ENCODE results near the gene ERC2.

Gene ERC2

GRCh38 chr3:55661141-55661540 lies 807.1 kb downstream of the ERC2 start:
- in situ Hi-C loops (cut with MboI; ENCODE audit: low sequenced_read_pairs): no loop called here

DNA sequence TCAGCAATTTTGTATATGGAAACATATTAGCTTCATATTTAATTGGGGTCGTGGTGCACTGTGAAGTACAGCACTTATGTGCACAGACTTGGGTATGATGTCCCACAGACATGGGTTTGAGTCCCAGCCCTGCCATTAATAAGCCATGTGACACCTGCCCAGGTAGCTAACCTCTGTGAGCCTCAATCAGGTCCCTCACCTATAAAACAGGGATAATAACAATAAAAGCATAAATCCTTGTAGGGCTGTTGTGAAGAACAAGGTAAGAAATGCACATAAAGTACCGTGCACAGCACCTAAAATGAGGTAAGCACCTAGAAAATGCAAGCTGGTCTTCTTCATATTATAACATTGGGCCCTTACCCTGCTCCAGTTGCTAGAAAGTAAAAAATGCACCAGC lies 807.6 kb downstream of the ERC2 start:
- in situ Hi-C loops (cut with MboI; ENCODE audit: low sequenced_read_pairs): no loop called here

GRCh38 chr3:55659701-55660100 lies 808.6 kb downstream of the ERC2 start:
- in situ Hi-C loops (cut with MboI; ENCODE audit: low sequenced_read_pairs): no loop called here

- in situ Hi-C loops (cut with MboI; ENCODE audit: low sequenced_read_pairs): no loop called here
Measured at GRCh38 chr3:55658690-55659562, 809.3 kb downstream of the ERC2 start.

DNA sequence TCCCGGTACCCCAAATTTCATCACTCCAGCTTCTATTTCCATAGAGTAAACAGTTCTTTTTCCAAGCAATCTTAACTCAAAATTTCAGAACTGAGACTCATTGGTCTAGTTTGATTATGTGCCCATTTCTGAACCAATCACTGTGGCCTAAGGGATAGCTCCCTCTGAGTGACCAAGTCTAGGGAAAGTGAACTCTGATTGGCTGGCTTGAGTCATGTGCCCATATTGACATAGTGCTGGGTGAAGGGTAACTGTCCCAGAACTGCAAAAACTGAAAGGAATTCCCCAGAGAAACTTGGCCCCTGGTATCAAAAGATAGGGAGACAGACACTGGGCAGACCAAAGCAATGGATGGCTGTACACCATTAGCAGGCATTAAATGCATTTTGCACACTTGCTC lies 810.0 kb downstream of the ERC2 start:
- in situ Hi-C loops (cut with MboI; ENCODE audit: low sequenced_read_pairs): no loop called here

DNA sequence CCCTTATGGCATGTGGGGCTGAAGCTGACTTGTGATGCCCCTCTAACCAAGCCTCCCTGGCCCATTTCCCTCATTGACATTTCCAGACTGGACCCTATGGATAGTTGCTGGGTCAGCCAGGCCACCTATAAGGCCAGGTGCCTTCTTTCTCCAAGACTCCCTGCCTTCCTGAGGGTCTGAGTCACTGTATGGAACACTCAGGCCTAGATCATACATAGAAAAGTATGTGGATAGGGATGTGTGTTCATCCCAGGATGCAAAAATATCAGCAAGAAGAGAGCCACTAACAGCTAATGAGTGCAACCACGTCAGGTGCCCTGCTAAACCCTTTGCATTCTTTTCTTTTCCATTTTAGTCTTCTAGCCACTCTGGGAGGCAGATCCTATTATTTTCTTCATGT lies 812.7 kb downstream of the ERC2 start:
- in situ Hi-C loops (cut with MboI; ENCODE audit: low sequenced_read_pairs): no loop called here

DNA sequence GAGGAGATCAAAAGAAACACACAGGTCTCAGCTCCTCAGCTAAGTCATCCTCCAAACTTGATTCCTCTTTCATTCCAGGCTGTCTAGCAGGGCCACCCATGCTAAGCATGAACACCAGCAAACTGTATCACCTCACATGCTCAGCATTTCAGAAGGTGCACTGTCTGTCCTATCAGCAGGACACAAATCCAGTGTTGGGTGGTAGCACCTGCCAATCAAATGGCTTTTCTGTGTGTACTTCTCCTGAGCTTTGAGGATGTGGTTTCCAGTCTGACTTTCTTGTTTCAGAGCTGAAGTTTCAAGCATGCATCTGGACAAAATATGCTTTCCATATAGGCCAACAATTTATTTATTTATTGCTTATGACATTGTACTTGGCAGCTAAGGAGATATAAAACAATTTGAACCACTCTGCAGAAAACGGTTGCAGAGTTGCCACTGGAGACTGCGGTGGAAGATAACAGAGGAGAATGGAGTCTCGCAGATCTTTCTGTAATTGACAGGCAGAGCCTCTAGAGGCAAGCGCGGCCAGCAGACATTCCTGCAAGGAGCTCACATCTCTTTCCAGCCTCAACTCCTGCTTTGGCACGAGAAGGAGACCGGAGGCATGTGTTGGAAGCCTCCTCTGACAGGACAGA lies 814.0 kb downstream of the ERC2 start:
- in situ Hi-C loops (cut with MboI; ENCODE audit: low sequenced_read_pairs): no loop called here

DNA sequence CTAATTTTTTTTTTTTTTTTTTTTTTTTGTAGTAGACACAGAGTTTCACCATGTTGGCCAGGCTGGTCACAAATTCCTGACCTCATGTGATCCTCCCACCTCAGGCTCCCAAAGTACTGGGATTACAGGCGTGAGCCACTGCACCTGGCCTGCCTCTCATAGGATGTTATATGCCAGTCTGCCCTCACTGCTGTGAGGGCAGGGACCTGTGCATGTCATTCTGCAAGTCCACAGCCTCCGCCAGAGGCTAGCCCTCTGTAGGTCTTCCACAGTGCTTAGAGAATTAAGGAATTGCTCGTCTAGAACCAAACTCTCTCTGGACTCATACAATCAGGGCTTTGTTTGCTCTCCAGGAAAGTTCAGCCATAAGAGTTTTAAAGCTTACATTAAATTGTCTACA lies 817.3 kb downstream of the ERC2 start:
- in situ Hi-C loops (cut with MboI; ENCODE audit: low sequenced_read_pairs): no loop called here

- in situ Hi-C loops (cut with MboI; ENCODE audit: low sequenced_read_pairs): no loop called here
Measured at GRCh38 chr3:55650011-55650410, 818.3 kb downstream of the ERC2 start.

DNA sequence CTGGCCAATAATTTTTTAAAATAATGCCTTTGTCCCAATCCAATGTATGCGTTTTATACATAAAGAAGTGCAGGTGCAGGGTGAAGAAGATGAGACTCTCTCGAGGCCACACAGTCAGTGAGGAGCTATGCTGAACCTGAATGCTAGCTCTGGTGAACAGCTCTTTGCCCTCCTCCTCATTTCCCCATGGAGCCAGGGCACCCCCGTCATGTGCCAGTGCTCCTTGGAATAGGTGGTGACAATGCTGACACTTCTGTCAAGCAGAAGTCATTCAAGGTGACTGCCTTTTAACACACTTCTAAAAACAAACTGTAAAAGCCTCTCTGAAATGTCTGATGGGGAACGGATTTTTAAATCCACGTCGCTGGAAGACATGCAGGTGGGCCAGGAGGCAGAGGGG lies 818.7 kb downstream of the ERC2 start:
- in situ Hi-C loops (cut with MboI; ENCODE audit: low sequenced_read_pairs): no loop called here

DNA sequence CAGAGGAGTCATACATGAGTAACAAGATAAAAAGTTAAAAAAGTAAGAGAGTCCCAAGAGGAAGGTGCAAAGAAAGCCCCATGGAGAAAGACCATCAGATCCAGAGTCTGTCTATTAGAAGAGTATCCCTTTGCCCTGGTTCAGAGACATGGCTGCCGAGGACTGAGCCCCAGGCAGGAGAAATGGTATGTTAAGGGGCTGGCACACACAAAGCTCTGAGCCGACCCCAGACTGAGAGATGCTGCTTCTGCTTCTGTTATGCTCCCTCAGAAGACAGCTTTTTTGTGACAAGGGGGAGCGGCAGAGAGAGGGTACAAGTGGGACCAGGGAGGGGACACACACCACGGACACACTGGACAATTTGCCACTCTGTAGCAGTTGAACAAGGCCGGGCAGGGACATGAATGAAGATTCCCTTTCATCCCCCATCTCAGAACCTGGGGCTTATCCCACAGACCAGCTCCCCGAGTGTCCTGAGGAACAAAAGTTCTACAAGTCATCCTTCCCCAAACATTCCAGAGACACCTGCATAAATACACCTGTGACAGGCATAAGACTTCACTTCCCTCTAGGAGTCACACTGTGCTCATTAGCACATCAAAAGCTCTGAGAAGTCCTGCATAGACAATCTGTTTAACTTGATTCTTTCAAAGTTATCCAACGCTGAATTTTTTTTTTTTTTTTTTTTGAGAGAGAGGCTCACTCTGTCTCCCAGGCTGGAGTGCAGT lies 819.5 kb downstream of the ERC2 start:
- in situ Hi-C loops (cut with MboI; ENCODE audit: low sequenced_read_pairs): no loop called here

DNA sequence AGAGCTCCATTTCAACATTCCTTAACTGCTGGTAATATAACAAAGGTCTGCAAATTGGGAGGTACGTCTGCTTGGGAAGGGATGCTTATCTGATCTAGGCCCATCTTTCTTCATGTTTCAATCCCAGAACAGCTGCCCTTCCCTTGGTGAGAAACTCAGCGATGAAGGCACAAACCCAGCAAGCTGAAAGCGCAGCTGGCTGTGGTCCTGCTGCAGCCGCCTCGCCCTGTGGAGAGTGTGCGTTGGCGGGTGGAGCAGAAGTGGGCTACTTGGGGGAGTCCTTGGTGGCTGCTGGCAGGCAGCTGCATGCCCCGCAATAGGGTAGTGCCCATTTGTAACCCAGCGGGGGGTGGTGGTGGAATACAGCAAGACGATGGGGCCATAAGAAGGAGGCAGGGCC lies 820.6 kb downstream of the ERC2 start:
- in situ Hi-C loops (cut with MboI; ENCODE audit: low sequenced_read_pairs): no loop called here

DNA sequence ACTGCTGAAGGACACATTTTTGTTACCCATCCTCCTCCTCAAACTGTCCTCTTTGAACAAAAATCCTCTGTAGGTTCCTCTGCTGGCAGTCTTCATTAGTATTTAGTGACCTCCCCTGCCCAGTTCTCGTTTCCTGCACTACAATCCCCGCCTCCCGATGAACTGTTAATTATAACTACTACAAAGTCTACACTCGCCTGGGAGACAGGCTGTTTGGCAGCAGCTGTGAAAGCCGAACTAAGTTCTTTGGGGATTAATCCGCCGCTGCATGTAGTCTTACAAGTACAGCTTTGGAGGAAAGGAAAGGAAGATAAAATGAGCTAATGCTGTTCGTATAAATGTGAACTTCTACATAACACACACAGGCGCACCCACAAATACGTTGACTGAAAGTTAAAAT lies 821.2 kb downstream of the ERC2 start:
- in situ Hi-C loops (cut with MboI; ENCODE audit: low sequenced_read_pairs): no loop called here

DNA sequence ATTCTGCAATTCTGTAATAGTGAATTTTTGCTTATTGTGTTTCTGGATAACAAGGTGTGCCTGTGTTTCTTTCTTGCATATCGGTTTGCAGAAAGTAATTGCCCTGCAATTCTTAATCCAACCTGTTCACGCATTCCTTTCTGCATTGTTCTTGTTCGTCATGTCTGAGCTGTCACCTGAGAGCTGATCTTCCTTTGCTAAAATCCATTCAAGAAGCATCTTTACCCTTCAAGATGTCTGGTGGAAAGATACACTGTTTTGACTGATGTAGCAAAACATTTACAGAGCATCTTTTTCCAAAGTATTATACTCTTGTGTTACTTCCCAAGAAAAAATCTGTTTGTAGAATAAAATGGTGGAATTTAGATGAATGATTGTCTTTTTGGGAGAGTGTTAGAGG lies 822.1 kb downstream of the ERC2 start:
- in situ Hi-C loops (cut with MboI; ENCODE audit: low sequenced_read_pairs): no loop called here

GRCh38 chr3:55645422-55645821 lies 822.8 kb downstream of the ERC2 start:
- in situ Hi-C loops (cut with MboI; ENCODE audit: low sequenced_read_pairs): no loop called here

- in situ Hi-C loops (cut with MboI; ENCODE audit: low sequenced_read_pairs): no loop called here
Measured at GRCh38 chr3:55643283-55643682, 825.0 kb downstream of the ERC2 start.

DNA sequence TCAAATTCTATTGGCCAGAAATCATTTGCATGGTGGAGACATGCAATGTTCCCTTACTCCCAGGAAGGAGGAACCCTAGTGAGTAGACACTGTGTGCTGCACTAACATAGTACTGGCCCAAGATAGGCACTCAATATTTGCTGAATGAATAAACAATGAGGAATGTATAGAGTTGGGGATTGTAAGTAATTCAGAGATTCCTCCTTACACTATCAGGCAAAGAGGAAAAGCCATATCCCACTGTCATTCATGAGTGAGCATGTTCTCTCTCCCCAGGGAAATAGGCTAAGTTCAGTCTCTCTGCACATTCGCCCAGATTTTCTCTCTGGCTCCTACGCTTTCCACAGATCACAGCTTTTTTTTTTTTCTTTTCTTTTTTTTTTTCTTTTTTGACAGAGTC lies 826.3 kb downstream of the ERC2 start:
- in situ Hi-C loops (cut with MboI; ENCODE audit: low sequenced_read_pairs): no loop called here

DNA sequence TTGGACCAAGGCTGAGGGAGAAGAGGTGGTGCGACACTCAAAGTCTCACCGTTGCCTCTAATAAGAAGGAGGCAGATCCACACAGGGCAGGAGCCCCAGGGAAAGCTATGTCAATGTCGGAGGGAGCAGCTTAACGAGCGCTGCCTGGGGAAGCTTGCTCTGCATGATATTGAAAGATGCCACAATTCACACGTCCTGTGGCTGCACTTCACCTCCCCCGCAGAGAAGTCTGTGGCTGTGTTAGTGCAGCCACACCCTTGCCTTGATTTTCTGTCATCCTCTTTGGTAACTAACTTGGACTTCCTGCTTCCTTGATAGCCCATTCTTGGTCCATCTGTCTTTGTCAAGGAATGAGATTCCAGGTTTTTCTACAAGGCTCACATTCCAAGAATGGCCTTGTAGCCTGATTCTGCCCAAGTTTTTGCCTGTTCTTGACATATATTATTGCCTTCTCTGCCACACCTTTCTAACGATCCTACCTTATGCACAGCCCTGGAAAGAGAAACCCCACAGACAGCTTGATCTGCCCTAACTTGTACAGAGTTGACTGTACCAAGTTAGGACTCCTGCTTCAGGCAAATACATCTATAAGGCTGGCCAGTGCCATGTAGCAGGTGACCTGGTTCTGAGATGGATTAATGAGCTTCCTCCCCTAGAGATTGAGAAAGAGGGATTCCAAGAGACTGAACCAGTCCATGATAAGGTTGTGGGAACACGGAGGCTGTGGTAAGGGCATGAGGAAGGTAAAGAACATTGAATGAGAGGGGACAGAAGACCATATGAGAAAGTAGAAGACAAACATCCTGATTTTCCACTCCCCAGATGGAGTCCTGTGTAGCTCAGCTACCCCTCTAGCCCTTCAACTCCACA lies 828.1 kb downstream of the ERC2 start:
- in situ Hi-C loops (cut with MboI; ENCODE audit: low sequenced_read_pairs): no loop called here

GRCh38 chr3:55639143-55639542 lies 829.1 kb downstream of the ERC2 start:
- in situ Hi-C loops (cut with MboI; ENCODE audit: low sequenced_read_pairs): no loop called here

DNA sequence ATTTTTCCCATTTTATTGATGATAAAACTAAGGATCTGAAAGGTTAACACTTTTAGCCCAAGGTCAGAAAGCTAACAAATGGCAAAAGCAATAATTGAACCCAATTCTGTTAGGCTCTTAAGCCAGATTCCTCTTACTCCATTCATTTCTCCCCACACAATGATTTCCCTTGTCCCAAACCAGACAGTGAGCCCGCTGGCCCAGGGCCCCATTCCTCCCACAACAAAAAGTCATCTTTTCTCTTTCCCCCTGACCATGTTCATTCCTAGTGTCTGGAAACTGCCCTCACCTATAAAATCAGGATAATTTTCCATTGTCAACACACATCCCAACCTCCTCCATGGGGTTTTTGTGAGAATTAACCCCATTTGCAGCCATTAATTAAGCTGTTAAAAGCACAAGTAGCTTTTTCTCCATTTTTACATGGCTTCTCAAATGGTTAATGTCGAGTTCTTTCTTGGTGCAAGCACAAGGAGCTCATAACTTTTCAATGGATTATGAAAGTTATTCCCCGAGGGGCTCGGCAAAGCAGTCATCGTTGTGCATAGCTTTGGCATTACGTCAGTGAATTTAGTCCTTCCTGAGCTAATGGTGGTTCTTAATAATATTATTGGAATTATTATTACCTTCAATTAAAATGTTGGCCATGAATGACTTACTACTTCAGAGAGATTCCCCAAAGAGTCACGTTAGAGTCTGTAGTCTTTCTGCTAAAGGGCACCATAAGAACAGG lies 830.2 kb downstream of the ERC2 start:
- in situ Hi-C loops (cut with MboI; ENCODE audit: low sequenced_read_pairs): no loop called here
